Activated T-cell treated with anti-CD3 and anti-CD28 coated beads, Interleukin-2, amount 50 U/mL, for 1 hour (primary cell): ENCODE measurements around the gene MYL7.
A peak's percentile ranks its signal among the peaks of the same experiment; 100 is the strongest.

Experiments used
- DNase-seq: peaks from one replicate; pipeline ENCODE4 v3.0.0-alpha.2; 2020

Gene MYL7

DNA sequence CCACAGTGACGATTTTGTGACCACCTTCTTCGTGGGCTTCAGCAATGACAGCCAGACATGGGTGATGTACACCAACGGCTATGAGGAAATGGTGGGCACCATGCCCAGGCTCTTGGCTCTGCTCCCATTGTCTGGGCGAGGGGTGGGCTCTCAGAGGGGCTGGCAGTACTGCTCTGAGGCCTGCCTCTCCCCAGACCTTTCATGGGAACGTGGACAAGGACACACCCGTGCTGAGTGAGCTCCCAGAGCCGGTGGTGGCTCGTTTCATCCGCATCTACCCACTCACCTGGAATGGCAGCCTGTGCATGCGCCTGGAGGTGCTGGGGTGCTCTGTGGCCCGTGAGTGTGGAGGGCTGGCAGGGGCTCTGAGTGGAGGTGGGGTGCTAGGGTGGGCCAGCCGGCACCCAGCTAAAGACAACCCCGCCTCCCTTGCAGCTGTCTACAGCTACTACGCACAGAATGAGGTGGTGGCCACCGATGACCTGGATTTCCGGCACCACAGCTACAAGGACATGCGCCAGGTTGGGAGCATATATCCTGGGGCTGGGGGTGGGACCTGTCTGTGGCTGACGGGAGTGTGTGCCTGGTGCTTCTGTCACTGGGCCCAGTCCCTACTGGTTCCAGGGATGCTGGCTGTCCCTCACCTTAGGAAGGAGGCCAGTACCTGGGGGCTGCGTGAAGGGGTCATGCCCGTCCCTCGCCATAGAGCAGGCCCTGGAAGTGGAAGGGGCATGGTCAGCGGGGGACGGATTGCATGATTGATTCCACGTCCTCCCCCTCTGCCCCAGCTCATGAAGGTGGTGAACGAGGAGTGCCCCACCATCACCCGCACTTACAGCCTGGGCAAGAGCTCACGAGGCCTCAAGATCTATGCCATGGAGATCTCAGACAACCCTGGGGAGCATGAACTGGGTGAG is 30.2 kb downstream of the MYL7 start:
- no peak for DNase-seq

DNA sequence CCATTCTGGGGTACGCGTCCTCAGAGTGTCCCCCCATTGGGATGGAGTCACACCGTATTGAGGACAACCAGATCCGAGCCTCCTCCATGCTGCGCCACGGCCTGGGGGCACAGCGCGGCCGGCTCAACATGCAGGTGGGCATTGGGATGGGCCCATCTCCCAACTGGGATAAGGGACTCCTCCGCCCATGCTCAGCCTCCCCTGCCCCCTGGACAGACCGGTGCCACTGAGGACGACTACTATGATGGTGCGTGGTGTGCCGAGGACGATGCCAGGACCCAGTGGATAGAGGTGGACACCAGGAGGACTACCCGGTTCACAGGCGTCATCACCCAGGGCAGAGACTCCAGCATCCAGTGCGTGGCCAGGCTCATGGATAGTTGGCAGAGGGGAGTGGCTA is 31.1 kb downstream of the MYL7 start:
- DNase-seq, result no peak

DNA sequence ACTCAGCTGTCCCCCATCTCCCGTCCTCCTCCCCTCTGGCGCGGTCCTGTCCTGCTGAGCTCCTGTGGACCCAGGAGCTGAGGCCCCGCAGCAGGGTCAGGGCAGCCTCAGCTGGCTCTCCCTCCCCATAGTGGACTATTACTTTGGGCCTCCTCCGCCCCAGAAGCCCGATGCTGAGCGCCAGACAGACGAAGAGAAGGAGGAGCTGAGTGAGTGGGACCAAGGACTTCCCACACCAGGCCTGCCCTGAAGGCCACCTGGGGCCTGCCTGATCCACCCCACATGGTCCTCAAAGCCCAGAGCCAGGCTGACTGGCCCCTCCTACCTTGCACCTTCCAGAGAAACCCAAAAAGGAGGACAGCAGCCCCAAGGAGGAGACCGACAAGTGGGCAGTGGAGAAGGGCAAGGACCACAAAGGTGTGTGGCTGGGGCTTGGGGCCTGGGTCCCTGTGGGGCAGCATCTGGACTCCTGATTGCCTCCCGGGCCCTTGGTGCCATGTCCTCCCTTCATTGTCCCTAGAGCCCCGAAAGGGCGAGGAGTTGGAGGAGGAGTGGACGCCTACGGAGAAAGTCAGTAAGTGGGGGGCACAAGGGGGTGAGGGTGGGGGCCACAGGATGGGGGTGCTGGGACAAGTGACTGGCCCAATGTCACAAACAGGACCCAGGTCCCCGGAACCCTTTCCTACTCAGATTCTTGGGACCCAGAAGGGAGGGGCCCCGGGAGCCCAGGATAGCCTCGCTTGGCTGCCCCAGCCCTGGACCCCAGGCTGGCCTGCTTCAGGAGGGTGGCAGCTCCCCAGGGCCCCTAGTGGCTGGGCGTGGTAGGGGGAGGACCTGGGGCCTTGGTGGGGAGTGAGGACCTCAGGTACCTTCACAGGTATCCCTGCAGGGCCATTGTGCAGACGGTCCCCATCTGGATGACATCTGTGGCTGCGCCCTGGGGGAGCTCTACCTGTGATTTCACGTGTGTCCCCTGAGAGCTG is 32.1 kb downstream of the MYL7 start:
- no peak for DNase-seq

DNA sequence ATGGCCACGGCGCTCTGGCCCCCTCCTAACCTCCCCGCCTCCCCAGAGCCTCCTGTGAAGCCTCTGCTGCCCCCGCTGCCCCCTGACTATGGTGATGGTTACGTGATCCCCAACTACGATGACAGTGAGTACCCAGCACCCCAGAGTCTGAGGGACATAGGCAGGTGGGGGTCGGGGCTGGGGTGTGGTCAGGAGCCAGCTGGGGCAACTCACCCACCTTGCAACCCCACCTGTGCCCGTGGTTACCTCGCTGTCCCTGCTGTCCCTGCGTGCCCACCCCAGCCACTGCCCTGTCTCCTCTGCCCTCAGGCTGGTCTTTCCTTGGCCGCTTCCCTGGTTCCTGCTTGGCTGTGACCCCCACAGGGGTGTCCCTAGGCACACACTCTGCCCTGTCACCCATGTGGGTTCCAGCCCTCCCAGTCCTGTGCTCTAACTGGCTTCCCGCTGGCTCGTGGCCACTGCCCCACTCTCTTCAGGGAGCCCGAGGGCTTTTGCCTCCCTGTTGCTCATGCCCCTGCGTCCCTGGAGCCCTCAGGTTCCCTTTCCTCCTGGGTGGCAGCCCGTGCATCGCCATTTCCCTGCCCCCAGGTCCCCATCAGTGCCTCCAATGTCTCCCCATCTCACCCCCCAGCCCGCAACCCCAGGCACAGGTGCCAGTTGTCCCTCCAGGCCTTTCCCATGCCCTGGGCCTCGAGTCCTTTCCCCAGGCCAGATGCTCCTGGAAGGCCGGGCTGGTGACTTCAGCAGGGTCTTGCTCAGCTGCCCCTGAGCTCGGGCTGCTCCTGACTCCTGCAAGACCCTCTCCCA is 33.0 kb downstream of the MYL7 start:
- no peak for DNase-seq

DNA sequence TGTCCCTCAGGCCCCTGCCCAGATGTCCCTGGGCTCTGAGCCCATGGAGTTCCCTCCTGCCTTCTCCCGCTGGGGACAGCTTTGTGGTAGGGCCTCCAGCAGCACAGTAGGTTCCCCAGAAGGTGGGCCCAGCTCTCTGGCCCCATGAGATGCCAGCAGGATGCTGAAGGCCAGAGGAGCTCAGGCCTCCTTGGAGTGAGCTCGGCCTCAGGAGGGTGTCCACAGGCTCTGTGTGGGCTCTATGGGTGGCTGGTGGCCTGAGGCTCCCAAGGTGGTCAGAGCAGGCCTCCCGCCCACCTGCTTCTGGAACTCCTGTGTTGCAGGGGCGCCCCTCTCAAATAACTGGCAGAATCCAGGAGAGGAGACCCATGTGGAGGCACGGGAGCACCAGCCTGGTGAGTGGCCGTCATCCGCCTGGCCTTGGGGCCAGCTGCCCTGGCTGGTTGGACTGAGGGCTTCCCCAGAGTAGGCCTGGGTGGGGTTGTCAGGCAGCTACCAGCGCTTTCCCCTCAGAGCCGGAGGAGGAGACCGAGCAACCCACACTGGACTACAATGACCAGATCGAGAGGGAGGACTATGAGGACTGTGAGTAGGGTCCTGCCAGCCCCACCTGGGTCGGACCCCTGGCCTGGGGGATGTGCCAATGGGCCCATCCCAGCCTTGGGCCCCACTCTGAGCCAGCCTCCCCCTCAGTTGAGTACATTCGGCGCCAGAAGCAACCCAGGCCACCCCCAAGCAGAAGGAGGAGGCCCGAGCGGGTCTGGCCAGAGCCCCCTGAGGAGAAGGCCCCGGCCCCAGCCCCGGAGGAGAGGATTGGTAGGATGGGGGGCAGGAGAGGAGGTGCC is 33.8 kb downstream of the MYL7 start:
- DNase-seq, result no peak

DNA sequence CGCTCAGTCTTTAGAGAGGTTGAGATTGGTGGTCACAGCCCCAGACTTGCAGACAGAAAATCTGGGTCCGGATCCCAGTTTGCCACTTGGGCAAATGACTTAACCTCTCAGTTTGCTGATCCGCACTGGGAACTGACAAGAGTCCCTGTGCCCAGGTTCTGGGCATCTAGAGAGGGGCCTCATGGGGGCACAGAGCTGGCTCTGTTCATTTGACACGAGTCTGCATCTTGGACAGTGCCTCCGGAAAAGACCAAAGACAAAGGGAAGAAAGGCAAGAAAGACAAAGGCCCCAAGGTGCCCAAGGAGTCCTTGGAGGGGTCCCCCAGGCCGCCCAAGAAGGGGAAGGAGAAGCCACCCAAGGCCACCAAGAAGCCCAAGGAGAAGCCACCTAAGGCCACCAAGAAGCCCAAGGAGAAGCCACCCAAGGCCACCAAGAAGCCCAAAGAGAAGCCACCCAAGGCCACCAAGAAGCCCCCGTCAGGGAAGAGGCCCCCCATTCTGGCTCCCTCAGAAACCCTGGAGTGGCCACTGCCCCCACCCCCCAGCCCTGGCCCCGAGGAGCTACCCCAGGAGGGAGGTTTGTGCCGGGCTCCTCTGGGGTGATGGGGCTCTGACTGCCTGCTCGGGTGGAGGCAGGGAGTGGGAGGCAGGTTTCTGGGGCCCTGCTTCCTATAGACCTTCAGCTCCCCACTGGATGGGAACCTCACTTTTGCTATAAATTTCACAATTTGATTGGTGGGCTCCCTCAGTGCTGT is 34.6 kb downstream of the MYL7 start:
- DNase-seq, result no peak

DNA sequence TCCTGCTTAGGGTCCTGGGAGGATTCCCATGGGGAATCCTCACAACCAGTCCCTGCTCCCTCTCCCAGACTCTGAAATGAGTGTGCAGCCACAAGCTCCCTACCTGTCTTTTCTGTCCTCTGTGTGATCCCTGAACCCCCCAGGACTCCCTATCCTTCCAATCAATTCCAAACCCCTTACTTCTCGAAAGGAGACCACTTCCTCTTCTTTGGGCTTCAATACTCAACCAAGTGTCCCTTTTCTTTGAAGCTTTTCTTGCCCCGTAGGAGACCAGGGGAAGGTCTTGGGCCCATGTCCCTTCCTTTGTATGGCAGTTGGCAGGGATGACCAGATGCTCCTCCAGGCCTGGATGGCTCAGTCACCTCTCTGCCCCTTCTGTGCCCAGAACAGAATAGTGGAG is 35.3 kb downstream of the MYL7 start:
- DNase-seq, result no peak

DNA sequence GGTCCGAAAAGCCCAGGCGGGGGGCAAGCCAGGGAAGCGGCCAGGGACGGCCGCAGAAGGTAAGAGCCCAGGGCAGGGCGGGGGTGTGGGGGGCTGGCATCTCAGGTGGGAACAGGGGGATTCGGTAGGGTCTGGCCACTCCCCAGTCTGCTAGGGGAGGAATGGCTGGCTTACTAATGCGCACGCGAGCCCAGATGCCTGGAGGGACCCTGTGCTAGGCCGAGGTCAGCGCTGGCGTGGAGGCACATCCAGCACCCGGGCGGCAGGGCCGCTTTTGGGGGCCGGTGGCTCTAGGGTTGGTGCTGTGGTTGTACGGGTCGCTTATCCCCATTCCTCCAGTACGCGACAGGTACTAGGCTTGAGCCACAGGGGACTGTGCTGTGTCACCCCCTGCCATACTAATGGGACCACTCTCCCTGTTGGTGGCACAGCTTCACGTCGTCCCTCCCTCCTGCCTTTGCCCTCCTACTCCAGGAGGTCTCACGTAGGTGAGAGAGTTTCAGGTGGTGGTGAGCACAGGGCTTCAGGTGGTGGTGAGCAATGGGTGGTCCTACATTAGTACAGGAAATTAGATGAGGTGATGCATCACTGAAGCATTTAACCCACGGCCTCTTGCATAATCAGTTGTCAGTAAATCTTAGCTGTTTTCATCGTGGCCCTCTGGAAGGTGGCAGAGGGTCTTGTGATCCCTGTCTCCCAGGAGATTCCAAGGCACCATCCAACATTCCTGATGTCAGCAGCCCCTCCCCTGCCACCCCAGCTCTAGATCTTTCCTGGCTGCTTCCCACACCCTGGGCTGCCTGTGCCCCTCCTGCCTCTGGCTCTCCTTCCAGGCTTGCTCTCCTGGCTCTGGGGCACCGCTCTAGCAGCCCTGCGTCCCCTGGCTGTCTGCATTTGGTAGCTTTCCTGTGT is 36.0 kb downstream of the MYL7 start:
- no peak for DNase-seq

DNA sequence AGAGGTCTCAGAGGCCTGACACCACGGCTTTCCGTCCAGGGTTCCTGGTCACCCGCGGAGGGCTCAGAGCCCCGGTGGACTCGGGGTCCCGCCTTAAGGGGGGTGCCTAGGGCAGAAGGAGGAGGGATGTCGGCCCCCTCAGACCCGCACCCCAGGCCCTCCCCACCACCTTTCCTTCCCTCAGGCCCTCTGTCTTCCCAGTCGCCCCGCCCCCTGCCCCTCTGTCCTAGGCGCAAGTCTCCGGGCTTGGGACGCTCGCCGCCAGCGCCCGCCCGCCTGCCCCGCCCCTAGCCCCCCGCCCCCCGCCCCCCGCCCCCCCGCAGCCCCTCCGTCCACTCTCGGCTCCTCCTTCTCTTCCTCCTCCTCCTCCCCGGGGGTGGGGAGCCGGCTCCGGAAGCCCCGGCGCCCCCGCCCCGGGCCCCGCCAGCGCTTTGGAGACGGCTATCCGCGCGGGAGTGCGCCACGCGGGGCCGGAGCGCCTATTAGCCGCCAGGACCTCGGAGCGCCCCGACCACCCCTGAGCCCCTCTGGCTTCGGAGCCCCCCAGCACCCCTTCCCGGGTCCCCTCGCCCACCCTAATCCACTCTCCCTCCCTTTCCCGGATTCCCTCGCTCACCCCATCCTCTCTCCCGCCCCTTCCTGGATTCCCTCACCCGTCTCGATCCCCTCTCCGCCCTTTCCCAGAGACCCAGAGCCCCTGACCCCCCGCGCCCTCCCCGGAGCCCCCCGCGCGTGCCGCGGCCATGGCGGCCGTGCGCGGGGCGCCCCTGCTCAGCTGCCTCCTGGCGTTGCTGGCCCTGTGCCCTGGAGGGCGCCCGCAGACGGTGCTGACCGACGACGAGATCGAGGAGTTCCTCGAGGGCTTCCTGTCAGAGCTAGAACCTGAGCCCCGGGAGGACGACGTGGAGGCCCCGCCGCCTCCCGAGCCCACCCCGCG is 36.9 kb downstream of the MYL7 start, which contains the start of gene AEBP1:
Gene AEBP1 (plus strand): TSS at position 423 of the 937 bp plus-strand sequence. CDS start 321 bp downstream, at position 744.
- peak; percentile 49 for DNase-seq

DNA sequence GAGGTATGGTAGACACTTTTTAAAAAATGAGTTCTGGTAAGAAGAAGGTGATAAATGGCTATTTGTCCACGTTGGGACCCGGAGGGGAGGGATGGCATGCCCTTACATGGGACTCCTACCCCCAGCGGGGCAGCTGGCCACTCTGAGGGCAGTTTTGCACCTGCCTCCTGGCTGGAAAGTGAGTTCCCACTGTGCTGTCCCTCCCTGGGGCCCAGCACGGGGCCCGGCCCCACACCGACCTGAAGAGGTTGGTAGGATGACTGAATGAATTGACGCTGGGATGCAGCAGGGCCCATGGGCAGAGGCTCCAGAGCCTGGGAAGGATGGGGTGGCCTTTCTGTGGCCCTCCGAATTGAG is 37.6 kb downstream of the MYL7 start:
- DNase-seq, result no peak

DNA sequence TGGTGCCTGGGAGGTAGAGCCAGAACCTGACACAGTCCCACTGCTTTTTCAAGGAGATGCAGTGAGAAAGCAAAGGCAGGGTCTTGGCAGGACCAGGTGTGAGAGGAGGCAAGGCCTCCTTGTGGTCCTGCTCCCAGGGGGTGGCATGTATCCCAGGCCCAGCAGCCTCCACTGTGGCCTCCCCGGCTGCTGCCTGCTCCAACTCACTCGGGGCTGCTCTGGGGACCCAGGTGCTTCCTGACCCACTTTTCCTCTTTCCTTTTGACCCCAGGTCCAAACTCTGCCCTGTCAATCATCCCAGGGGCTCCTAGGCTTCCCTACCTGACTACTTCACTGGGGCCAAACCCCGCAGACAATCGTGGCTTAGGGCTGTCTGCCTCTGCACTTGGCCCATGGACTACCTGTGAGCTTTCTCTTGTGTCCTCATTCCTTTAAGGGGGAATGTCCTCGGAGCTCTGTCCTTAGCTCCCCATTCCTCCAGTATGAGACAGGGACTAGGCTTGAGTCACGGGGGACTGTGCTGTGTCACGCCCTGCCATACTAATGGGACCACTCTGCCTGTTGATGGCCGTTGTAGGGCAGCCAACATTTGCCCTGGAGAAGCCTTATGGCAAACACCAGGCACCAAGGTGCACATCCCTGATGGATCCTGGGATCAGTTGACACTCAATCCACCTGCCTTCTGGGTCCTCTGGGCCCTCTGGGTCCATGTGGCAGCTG is 38.1 kb downstream of the MYL7 start:
- no peak for DNase-seq

DNA sequence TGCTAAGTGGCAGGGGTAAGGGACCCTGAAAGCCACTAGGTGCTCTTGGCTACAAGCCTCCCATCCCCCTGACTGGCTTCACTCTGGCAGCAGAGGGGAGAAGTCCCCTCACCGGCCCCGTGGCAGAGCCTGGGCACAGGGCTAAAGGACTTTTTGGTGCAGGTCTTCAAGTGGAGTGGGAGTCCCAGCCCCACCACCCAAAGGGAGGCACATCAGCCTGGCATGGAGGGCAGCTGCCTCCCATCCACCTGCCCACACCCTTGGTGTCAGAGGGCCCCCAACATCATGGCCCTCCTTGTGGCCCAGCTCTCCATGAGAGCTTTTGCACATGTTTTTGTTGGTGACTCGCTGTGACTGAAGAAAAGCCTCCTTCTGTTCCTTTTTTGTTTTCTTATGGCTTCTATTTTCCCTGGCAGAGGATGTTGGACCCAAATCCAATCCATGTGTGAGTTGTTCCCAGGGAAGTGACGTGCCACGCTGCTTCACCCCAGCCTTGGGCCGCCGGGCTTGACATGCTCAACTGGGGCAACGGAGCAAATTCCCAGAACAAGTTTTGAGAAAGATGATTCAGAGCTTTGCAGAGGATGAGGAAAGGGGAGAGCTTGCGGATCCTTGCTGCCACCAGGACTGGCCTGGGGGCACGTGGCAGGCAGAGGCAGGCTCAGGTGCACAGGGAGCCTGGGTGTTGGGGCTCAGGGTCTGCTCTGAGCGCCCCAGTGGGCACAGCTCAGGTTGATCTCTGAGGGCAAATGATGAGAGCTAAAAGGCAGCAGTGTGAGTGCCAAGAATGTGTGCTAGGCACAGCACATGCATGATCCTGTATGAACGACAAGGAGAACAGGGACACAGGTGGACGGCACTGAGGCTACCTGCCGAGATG is 38.9 kb downstream of the MYL7 start:
- DNase-seq, result no peak

DNA sequence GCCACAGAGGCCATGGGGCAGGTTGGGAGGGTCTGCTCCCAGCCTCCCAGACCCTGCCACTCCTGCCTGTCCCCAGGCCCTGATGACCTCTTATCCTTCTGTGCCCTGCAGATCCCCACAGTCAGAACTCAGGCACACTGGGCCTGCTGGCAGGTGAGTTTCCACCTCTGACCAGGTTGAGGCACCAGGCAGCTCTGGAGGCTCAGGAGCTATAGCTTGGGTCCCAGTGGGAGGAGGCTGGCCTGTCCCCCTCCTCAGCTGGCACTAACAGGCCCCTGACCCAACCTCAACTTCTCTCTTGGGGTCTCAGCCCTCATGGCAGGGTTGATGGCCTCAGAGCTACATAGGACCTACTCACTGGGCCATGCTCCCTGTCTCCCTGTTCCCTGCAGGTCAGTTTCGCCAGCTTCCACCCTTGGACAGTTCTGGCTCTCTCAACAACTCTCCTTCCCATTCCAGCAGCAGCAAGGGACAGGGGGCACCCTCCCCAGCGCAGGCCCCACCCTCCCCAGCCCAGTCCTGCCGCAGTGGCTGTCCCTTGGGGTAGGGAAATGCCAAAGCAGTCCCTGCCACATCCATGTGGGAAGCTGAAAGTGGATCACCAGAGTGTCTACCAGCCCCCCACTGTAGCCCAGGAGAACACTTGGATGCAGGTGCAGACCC is 39.7 kb downstream of the MYL7 start:
- DNase-seq, result no peak

DNA sequence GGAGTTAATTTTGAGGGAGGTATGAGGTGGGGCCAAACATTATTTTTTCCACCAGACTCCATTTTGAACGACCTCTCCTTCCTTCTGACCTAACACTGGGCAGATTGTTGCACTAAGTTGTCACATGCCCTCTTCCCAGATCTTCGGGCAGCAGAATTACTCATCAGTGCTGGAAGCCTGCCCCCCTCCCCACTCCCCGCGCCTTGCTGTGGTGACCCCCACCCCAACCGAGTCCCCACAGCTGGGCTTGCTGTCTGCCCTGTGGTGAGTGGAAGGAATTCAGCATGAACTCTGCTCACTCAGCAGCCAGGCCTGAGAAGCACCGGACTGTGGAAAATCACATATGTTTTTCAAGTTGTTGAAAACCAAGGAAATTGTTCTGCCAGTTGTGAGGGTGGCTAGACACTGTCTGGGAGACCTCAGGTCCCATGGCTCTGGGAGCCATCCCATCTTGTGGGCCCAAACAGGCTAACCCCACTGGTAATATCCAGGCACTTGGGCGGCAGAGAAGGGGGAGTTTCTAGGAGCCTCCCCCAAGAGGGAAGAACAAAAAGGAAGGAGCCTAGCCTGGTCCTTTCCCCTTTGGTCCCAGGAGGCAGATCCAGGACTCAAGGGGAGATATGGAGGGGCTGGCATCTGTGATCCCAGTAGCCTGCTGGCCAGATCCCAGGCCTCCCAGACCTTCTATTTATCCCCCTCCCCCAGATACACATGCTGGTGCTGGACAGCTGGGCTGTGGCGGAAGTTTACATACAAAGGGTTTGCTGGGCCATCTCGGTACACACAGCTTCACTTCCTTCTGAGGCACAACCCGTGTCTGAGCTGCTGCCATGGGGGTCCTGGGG is 40.5 kb downstream of the MYL7 start:
- no peak for DNase-seq

DNA sequence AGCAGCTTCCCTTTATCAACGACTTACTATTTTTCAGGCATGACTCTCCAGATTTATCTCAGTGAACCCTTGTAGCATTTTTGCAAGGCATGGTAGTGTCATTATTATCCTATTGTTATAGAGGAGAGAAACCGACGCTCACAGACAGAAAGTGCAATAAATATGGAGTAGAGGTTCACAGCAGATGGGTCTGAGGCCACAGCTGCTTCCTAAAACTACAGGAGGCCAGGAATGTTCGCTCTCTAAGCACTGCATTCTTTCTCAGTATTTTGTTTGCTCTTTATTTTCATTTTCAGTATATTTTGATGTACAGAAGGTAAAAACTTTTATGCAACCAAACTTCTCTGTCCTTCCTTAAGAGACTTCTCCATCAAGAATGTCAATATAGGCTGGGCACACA is 41.5 kb downstream of the MYL7 start:
- no peak for DNase-seq
